H1 (cell line): ENCODE results near the gene DAZAP1. TPM values are rescaled to one million over a fixed set of nuclear protein-coding genes. Genes with fewer than 3 reads are reported as not detected.

ENCODE experiments used
- ASH2L ChIP-seq: fragments of 200-600, 300-600 bp; sonication (generic); IDR thresholded peaks from one replicate; pipeline ENCODE4 v1.7.1; 2017; ENCODE audit warnings: low read length
- BACH1 ChIP-seq: IDR thresholded peaks from 2 replicates; pipeline ENCODE4 v1.6.1; 2012; ENCODE audit warnings: low read length, improper control_type of control experiment
- CBX5 ChIP-seq: fragments of 300-800, 300-1000 bp; sonication (generic); IDR thresholded peaks from 2 replicates; pipeline ENCODE4 v1.7.1; 2016; ENCODE audit warnings: antibody characterized with exemption, low read length, low read depth
- CBX8 ChIP-seq: fragments of 300-800, 300-1000 bp; sonication (generic); IDR thresholded peaks from 2 replicates; pipeline ENCODE4 v1.7.1; 2016; ENCODE audit warnings: low read depth, low read length, borderline replicate concordance
- CTBP2 ChIP-seq: IDR thresholded peaks from 2 replicates; pipeline ENCODE4 v1.7.0; 2011; ENCODE audit warnings: borderline replicate concordance, mild to moderate bottlenecking, moderate library complexity, mixed read lengths, low read length; ENCODE audit not compliant: insufficient read depth, insufficient read length
- E2F6 ChIP-seq: IDR thresholded peaks from 2 replicates; pipeline ENCODE4 v1.6.1; 2012; ENCODE audit warnings: inconsistent platforms
- EGR1 ChIP-seq: IDR thresholded peaks from 2 replicates; pipeline ENCODE4 v1.6.1; 2011; ENCODE audit warnings: low read depth, low read length, borderline replicate concordance
- KDM4A ChIP-seq: IDR thresholded peaks from one replicate; pipeline ENCODE4 v1.7.1; 2012; ENCODE audit warnings: low read depth, mild to moderate bottlenecking, moderate library complexity, low read length, inconsistent platforms; ENCODE audit not compliant: severe bottlenecking
- KDM5A ChIP-seq: fragments of 200-600 bp; IDR thresholded peaks from 2 replicates; pipeline ENCODE4 v1.7.1; 2012; ENCODE audit warnings: mild to moderate bottlenecking, low read length, inconsistent platforms, mixed read lengths
- MAX ChIP-seq: IDR thresholded peaks from 2 replicates; pipeline ENCODE4 v1.6.1; 2012; ENCODE audit warnings: inconsistent platforms
- NANOG ChIP-seq: IDR thresholded peaks from 2 replicates; pipeline ENCODE4 v1.6.1; 2011; ENCODE audit warnings: low read length, low read depth, mild to moderate bottlenecking, inconsistent platforms; ENCODE audit not compliant: insufficient read depth, poor library complexity, severe bottlenecking
- PHF8 ChIP-seq: fragments of 200-600 bp; sonication (generic); conservative IDR thresholded peaks from 2 replicates; pipeline ENCODE4 v1.7.1; 2012; ENCODE audit warnings: low read depth, mild to moderate bottlenecking, inconsistent platforms, low read length, moderate library complexity
- RAD21 ChIP-seq, 2 experiments: IDR thresholded peaks in 1 of 2; conservative IDR thresholded peaks in 1 of 2; 2 replicates each; pipeline ENCODE4 v1.6.1; 2011; ENCODE audit warnings: low read depth in 2 of 2, low read length in 2 of 2, improper control_type of control experiment in 1 of 2, inconsistent platforms in 1 of 2, mild to moderate bottlenecking in 1 of 2, moderate library complexity in 1 of 2
- RBBP5 ChIP-seq: IDR thresholded peaks from 2 replicates; pipeline ENCODE4 v1.7.1; 2012; ENCODE audit warnings: low read depth, mild to moderate bottlenecking, inconsistent platforms, low read length, moderate library complexity, borderline replicate concordance
- RNF2 ChIP-seq: fragments of 200-900, 300-1000 bp; sonication (generic); IDR thresholded peaks from 2 replicates; pipeline ENCODE4 v1.7.1; 2016; ENCODE audit warnings: borderline replicate concordance, low read depth, mild to moderate bottlenecking, antibody characterized with exemption, low read length; ENCODE audit not compliant: poor library complexity, severe bottlenecking; ENCODE audit errors: missing control alignments
- RXRA ChIP-seq: IDR thresholded peaks from 2 replicates; pipeline ENCODE4 v1.6.1; 2011; ENCODE audit warnings: low read depth, mild to moderate bottlenecking, low read length, moderate library complexity; ENCODE audit not compliant: insufficient read depth
- SAP30 ChIP-seq: fragments of 300-600 bp; sonication (generic); IDR thresholded peaks from 2 replicates; pipeline ENCODE4 v1.7.1; 2012; ENCODE audit warnings: low read length, moderate library complexity, mild to moderate bottlenecking, inconsistent platforms; ENCODE audit not compliant: insufficient read depth, insufficient replicate concordance
- SP1 ChIP-seq: IDR thresholded peaks from 2 replicates; pipeline ENCODE4 v1.6.1; 2011; ENCODE audit warnings: low read depth, low read length
- SUZ12 ChIP-seq: fragments of 200-600 bp; sonication (generic); IDR thresholded peaks from 2 replicates; pipeline ENCODE4 v1.6.1; 2012; ENCODE audit warnings: mild to moderate bottlenecking, inconsistent platforms, low read length, moderate library complexity, mixed read lengths
- TAF7 ChIP-seq: optimal IDR thresholded peaks from 2 replicates; pipeline ENCODE3; 2011; ENCODE audit warnings: low read depth, mild to moderate bottlenecking, inconsistent platforms, low read length, moderate library complexity, borderline replicate concordance
- ZNF274 ChIP-seq: IDR thresholded peaks from 2 replicates; pipeline ENCODE4 v1.7.0; 2012; ENCODE audit warnings: low read length, borderline replicate concordance; ENCODE audit errors: extremely low read depth
- polyA plus RNA-seq, 7 experiments: library from polyadenylated mRNA; depleted of rRNA in 3 of 7; stranded (reverse) in 5 of 7; unstranded in 2 of 7; fragments of >200 nt in 5 of 7; fragments of 200-250 nt in 2 of 7; gene quantifications; 1 replicate in 5 of 7; 2 replicates in 1 of 7; 4 replicates in 1 of 7; pipeline versions ENCODE4 v1.2.1 to v1.2.3, GENCODE V29; 2011 to 2013; ENCODE audit warnings: missing spikeins in 2 of 7, mixed read lengths in 2 of 7
- total RNA-seq: library from RNA; stranded (reverse); fragmentation: NEBNext Ultra II Directional; extraction: Animal tissue kit (Norgen Biotek cat#: 25700); gene quantifications from 2 replicates; pipeline ENCODE4 v1.2.1, GENCODE V29; 2021

The DAZAP1 gene
- total and polyA plus RNA-seq, 2 of the 8 experiments (the other 6 are each of a cell fraction or from before 2014, with no cell fraction given) = 79.6 to 341 TPM

- TF ChIP-seq RBBP5 (peak; percentile 42; the same call in 1 of the 2 replicates), SP1 (peak; percentile 63), ZNF274 (no peak), ASH2L (no peak), TAF7 (peak; percentile 99), RXRA (no peak), RAD21 (IDR thresholded peaks at IDR 0.05 in 1 of 2, conservative IDR thresholded peaks at IDR 0.05 in 1 of 2; ENCODE audit: low read depth in 2 of 2, low read length in 2 of 2) (peak; percentile 33 to 52; a peak in 3 of 4 replicates), KDM5A (no peak), RNF2 (no peak), E2F6 (peak; percentile 19; the same call in 1 of the 2 replicates), CBX8 (no peak), EGR1 (peak; percentile 87), PHF8 (peak; percentile 99), BACH1 (peak; percentile 24), SUZ12 (no peak), CBX5 (no peak), NANOG (peak; percentile 7), SAP30 (no peak), KDM4A (peak; percentile 59), CTBP2 (no peak), MAX (peak; percentile 91)
Measured at GRCh38 chr19:1438035-1438932, 30.9 kb downstream of the DAZAP1 start, which contains the start of gene RPS15 (continued).
